ENCODE data around the gene ZACN.

Gene ZACN

DNA sequence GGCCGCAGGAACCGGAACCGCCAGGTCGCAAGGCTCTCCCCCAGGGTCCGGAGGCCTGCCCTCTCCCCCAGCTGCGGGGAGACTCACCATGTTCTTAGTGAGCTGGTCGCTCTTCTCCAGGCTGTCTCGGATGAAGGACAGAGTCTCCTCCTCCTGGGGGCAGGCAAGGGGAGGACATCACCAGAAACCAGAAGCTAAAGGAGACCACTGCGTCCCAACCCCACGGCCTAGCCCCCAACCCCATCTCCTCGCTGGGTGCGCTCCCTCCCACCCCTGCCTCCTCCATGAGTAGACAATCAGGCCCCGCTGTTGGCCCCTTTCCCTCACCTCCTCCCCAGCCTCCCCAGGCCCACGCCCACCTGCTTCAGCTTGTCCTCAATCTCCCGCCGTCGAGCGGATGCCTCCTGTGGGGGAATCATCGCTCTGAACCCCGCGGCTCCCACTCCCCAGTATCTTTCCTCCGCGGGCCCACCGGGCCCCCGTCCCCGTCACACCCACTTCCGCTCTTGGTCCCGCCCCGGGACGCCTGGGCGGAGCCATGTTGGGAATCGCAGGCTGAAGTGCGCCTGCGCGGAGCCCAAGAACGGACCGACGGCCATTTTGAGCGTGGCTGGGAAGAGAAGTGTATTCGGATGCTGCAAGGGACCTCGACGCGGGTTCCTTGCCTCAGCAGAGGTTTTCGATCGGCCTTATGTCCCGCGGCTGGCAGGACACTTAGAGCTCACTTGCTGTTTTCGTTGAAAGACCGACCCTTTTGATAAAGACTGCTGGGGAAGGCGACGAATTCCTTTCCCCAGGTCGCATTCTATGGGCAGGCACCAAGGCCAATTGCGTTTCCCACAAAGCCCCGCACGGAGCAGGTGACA, 24.5 kb downstream of the ZACN start, which contains the start of gene EXOC7:
EXOC7 (minus strand) TSS at position 514 of the 866 bp plus-strand sequence; CDS start at position 419, 95 bp downstream.
- DNase-seq (ENCODE audit: low read depth in 2 of 2) = peak; percentile 88 to 91

DNA sequence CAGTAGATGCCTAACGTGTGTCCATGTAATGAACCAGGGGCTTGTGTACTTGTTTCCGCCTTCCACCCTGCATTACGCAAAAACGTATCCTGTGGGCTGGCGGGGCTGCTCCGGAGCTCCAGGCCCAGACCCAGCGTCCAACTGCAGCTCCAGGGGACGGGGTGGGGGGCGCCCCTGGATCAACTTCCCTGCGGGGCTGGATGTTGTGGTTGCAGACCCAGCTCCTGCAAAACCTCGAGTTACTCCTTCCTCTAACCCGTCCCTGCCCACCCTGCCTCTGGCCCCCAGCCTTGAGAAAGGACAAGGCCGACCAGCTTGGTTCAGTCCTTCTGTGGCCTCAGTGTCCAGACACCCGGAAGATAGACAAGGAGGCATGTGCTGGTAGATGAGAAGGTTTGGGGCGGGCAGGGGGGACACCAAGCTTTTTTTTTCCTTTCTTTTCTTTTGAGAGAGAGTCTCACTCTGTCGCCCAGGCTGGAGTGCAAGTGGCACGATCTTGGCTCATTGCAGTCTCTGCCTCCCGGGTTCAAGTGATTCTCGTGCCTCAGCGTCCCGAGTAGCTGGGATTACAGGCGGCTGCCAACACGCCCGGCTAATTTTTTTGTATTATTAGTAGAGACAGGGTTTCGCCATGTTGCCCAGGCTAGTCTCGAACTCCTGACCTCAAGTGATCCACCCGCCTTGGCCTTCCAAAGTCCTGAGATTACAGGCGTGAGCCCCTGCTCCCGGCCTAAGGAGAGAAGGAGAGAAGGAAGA, 25.3 kb downstream of the ZACN start:
- DNase-seq (ENCODE audit: low read depth in 2 of 2) = no peak

- DNase-seq (ENCODE audit: low read depth in 2 of 2) = no peak
Observed at GRCh38 chr17:76104896-76105231, 25.9 kb downstream of the ZACN start.

DNA sequence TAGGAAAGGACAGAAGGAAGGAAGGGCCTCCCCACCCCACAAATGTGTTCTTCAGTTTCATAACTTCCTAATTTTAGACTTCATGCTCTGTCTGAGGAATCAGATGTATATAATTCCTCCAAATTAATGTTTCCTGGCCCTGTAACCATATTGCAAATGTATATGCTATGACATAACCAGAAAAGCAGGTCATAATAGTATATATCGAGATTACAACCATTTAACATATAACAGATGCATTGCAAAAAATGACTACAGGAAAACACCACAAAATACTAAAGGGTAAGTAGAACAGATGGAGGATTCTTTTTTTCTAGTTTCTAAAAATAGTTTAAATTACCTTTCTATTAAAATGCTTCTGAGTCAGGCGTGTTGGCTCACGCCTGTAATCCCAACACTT, 27.7 kb downstream of the ZACN start:
- DNase-seq (ENCODE audit: low read depth in 2 of 2) = no peak

- DNase-seq (ENCODE audit: low read depth in 2 of 2) = no peak
Observed at GRCh38 chr17:76107509-76107908, 28.5 kb downstream of the ZACN start.

- DNase-seq (ENCODE audit: low read depth in 2 of 2) = no peak
Observed at GRCh38 chr17:76111956-76112355, 33.0 kb downstream of the ZACN start.

DNA sequence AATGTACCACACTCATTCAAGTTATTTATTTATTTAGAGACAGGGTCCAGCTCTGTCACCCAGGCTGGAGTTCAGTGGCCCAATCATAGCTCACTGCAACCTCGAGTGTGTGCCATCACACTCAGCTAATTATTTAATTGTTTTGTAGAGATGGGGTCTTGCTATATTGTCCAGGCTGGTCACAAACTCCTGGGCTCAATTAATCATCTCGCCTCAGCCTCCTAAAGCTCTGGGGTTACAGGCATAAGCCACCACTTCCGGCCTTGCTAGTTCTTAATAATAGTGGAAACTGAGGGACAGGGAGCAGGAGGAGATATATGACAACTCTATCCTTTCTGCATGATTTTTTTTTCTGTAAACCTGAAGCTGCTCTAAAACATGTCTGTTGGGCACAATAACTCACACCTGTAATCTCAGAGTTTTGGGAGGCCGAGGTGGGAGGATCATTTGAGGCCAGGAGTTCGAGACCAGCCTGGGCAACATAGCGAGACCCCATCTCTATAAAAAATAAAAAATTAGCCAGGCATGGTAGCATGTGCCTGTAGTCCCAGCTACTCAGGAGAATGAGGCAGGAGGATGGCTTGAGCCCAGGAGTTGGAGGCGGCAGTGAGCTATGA, 36.3 kb downstream of the ZACN start:
- DNase-seq (ENCODE audit: low read depth in 2 of 2) = no peak

GRCh38 chr17:76119409-76120371, 40.7 kb downstream of the ZACN start:
- DNase-seq (ENCODE audit: low read depth in 2 of 2) = no peak

GRCh38 chr17:76120658-76121008, 41.7 kb downstream of the ZACN start:
- no peak for DNase-seq (ENCODE audit: low read depth in 2 of 2)

GRCh38 chr17:76121932-76122430, 43.0 kb downstream of the ZACN start:
- no peak for DNase-seq (ENCODE audit: low read depth in 2 of 2)

GRCh38 chr17:76122431-76123190, 43.6 kb downstream of the ZACN start:
- DNase-seq (ENCODE audit: low read depth in 2 of 2) = no peak

DNA sequence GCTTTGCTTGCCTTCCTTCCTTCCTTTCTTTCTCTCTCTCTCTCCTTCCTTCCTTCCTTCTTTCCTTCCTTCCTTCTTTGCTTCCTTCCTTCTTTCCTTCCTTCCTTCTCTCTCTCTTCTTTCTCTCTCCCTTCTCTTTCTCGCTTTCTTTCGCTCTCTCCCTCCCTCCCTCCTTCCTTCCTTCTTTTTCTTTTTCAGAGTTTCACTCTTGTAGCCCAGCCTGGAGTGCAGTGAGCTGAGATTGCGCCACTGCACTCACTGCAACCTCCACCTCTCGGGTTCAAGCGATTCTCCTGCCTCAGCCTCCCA, 44.2 kb downstream of the ZACN start:
- no peak for DNase-seq (ENCODE audit: low read depth in 2 of 2)

- DNase-seq (ENCODE audit: low read depth in 2 of 2) = no peak
Observed at GRCh38 chr17:76123749-76124581, 45.0 kb downstream of the ZACN start.

GRCh38 chr17:76124582-76125390, 45.8 kb downstream of the ZACN start:
- DNase-seq (ENCODE audit: low read depth in 2 of 2) = no peak

DNA sequence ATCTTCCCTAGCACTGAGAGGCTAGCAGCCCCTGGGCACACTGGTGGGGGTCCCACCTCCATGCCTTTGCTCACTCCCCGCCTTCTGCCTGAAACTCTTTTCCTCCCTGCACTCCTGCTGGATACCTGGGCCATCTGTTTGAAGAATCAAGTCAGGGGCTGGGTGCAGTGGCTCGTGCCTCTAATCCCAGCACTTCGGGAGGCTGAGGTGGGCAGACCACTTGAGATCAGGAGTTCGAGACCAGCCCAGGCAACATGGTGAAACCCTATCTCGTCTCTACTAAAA, 46.4 kb downstream of the ZACN start:
- no peak for DNase-seq (ENCODE audit: low read depth in 2 of 2)

DNA sequence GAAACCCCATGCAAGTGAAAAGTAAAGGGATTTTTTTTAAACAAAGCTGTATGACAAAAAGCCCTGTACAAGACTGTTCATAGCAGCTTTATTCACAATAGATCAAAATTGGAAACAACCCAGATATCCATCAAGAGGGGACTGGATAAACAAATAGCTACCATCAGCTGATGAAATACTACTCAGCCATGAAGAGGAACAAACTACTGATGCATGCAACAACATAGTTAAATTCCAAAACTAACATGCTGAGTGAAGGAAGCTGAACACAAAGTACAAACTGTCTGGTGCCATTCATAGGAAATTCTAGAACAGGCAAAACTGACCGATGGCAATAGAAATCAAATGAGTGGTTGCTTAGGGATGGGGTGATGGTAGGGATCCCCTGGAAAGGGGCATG, 46.9 kb downstream of the ZACN start:
- no peak for DNase-seq (ENCODE audit: low read depth in 2 of 2)

- no peak for DNase-seq (ENCODE audit: low read depth in 2 of 2)
Observed at GRCh38 chr17:76130473-76130872, 51.5 kb downstream of the ZACN start.

- no peak for DNase-seq (ENCODE audit: low read depth in 2 of 2)
Observed at GRCh38 chr17:76131051-76131691, 52.2 kb downstream of the ZACN start.

Measured in stimulated activated CD4-positive, alpha-beta T cell treated with anti-CD3 and anti-CD28 coated beads, Interleukin-12 subunit alpha, Interleukin-12 subunit beta, amount 100 ng/mL, for 24 hours (primary cell).